Ectodermal cell (in vitro differentiated cells): ENCODE measurements around the gene PIH1D1.
"Not testable (repeated sequence)": the region's sequence is repeated elsewhere in the genome, so short reads cannot be mapped to it uniquely, and the experiment has no call there.

ENCODE experiments used
- H3K27ac ChIP-seq: 2 replicates; pipeline ENCODE4 v1.7.0; 2013; ENCODE audit warnings: mild to moderate bottlenecking, low read depth, low read length; ENCODE audit not compliant: insufficient read depth, poor library complexity, severe bottlenecking
- H3K27me3 ChIP-seq: 2 replicates; pipeline ENCODE4 v1.7.0; 2013; ENCODE audit warnings: mild to moderate bottlenecking, low read length; ENCODE audit not compliant: insufficient read depth, control insufficient read depth, poor library complexity, severe bottlenecking
- H3K36me3 ChIP-seq: one replicate; pipeline ENCODE4 v1.7.0; 2013; ENCODE audit warnings: low read length; ENCODE audit not compliant: control insufficient read depth, insufficient read depth
- H3K4me1 ChIP-seq: one replicate; pipeline ENCODE4 v1.7.0; 2013; ENCODE audit warnings: low read length; ENCODE audit not compliant: control insufficient read depth, insufficient read depth
- H3K4me3 ChIP-seq: 2 replicates; pipeline ENCODE4 v1.7.0; 2013; ENCODE audit warnings: low read depth, low read length, control low read depth; ENCODE audit not compliant: insufficient read depth
- H3K9me3 ChIP-seq: 2 replicates; pipeline ENCODE4 v1.7.0; 2013; ENCODE audit warnings: mild to moderate bottlenecking, low read length, moderate library complexity; ENCODE audit not compliant: control insufficient read depth
- WGBS, 2 experiments: methylation state at CpG; one replicate each; pipeline ENCODE4 v1.1.7; 2013; ENCODE audit warnings: missing lambda C conversion rate in 2 of 2; 5-methylcytosine and 5-hydroxymethylcytosine counted together

PIH1D1 gene

GRCh38 chr19:49481020-49481683, 29.5 kb upstream of the PIH1D1 start:
- Histone ChIP-seq H3K4me1 (no peaks in the 10 kb centered on the region), H3K27ac (no peak overlapping the region), H3K9me3 (no peaks in the 10 kb centered on the region), H3K27me3 (no peaks in the 10 kb centered on the region), H3K36me3 (no peaks in the 10 kb centered on the region), H3K4me3 (no peak overlapping the region)
- 84 to 92% methylated on average over 7 of the region's 7 CpGs for WGBS, 2 experiments

- Histone ChIP-seq H3K27ac (no peak overlapping the region), H3K9me3 (no peaks in the 10 kb centered on the region), H3K27me3 (peaks cover 3% of the 10 kb centered on the region), H3K36me3 (no peaks in the 10 kb centered on the region), H3K4me1 (no peaks in the 10 kb centered on the region), H3K4me3 (no peak overlapping the region)
- WGBS, 2 experiments, result 89 to 90% methylated on average over 14 of the region's 14 CpGs
Measured at GRCh38 chr19:49479975-49480628, 28.5 kb upstream of the PIH1D1 start.

GRCh38 chr19:49475995-49476880, 24.6 kb upstream of the PIH1D1 start:
- Histone ChIP-seq H3K4me1 (no peaks in the 10 kb centered on the region), H3K9me3 (no peaks in the 10 kb centered on the region), H3K4me3 (no peak overlapping the region), H3K27ac (no peak overlapping the region), H3K27me3 (peaks cover 10% of the 10 kb centered on the region), H3K36me3 (no peaks in the 10 kb centered on the region)
- 37 to 38% methylated on average over 27 of the region's 27 CpGs for WGBS, 2 experiments

- Histone ChIP-seq H3K27ac (no peak overlapping the region), H3K27me3 (peaks cover 10% of the 10 kb centered on the region), H3K9me3 (no peaks in the 10 kb centered on the region), H3K4me3 (no peak overlapping the region), H3K4me1 (no peaks in the 10 kb centered on the region), H3K36me3 (no peaks in the 10 kb centered on the region)
- WGBS, 2 experiments, result 85 to 91% methylated on average over 15 of the region's 15 CpGs
Measured at GRCh38 chr19:49475191-49475917, 23.7 kb upstream of the PIH1D1 start.

GRCh38 chr19:49474542-49474924, 22.9 kb upstream of the PIH1D1 start:
- peak overlapping the region; percentile 22 for H3K4me3 ChIP-seq
- H3K9me3 ChIP-seq, result no peaks in the 10 kb centered on the region
- no peaks in the 10 kb centered on the region for H3K4me1 ChIP-seq
- no peak overlapping the region for H3K27ac ChIP-seq
- H3K36me3 ChIP-seq, result no peaks in the 10 kb centered on the region
- peaks cover 10% of the 10 kb centered on the region for H3K27me3 ChIP-seq
- 48% methylated on average over 11 of the region's 11 CpGs for WGBS, 2 experiments

- H3K4me1 ChIP-seq, result no peaks in the 10 kb centered on the region
- no peaks in the 10 kb centered on the region for H3K36me3 ChIP-seq
- no peak within 1 kb of the TSS for H3K27ac ChIP-seq
- peaks cover 10% of the 10 kb centered on the region for H3K27me3 ChIP-seq
- WGBS, 2 experiments, result 15 to 17% methylated on average over 33 of the region's 33 CpGs
- H3K4me3 ChIP-seq, result peak within 1 kb of the TSS; percentile 22
- no peaks in the 10 kb centered on the region for H3K9me3 ChIP-seq
Measured at GRCh38 chr19:49473868-49474541, 22.4 kb upstream of the PIH1D1 start, which contains the start of gene FLT3LG. Gene FLT3LG (plus strand): TSS chr19:49474215. CDS start chr19:49474640, 425 bp downstream.

- H3K27me3 ChIP-seq, result peaks cover 10% of the 10 kb centered on the region
- H3K36me3 ChIP-seq, H3K4me1 ChIP-seq, H3K27ac ChIP-seq, H3K4me3 ChIP-seq, H3K9me3 ChIP-seq: not testable (repeated sequence)
- WGBS, 2 experiments, result 82 to 87% methylated on average over 9 of the region's 9 CpGs
Measured at GRCh38 chr19:49473501-49473867, 21.9 kb upstream of the PIH1D1 start.

GRCh38 chr19:49472936-49473335, 21.3 kb upstream of the PIH1D1 start:
- Histone ChIP-seq H3K27me3 (peaks cover 10% of the 10 kb centered on the region), H3K36me3 (no peaks in the 10 kb centered on the region), H3K4me3 (no peak overlapping the region), H3K27ac (no peak overlapping the region), H3K9me3 (no peaks in the 10 kb centered on the region), H3K4me1 (peaks cover 6% of the 10 kb centered on the region)
- 86 to 93% methylated on average over 9 of the region's 9 CpGs for WGBS, 2 experiments

GRCh38 chr19:49470615-49470978, 19.0 kb upstream of the PIH1D1 start:
- H3K9me3 ChIP-seq, result no peaks in the 10 kb centered on the region
- 93 to 97% methylated on average over 8 of the region's 8 CpGs for WGBS, 2 experiments
- no peak overlapping the region for H3K27ac ChIP-seq
- peaks cover 6% of the 10 kb centered on the region for H3K4me1 ChIP-seq
- H3K4me3 ChIP-seq, result no peak overlapping the region
- H3K27me3 ChIP-seq, result peaks cover 10% of the 10 kb centered on the region
- H3K36me3 ChIP-seq, result no peaks in the 10 kb centered on the region
